Measurements from ENCODE around the gene MAB21L1.
A peak's percentile ranks its signal among the peaks of the same experiment; 100 is the strongest.

MAB21L1 gene

GRCh38 chr13:35479038-35479492, 2.6 kb upstream of the MAB21L1 start:
- no peak for DNase-seq

- DNase-seq = no peak
Observed at GRCh38 chr13:35478271-35479037, 2.0 kb upstream of the MAB21L1 start.

- no peak for DNase-seq
Observed at GRCh38 chr13:35477386-35477946, 977 bp upstream of the MAB21L1 start.

- peak; percentile 70 for DNase-seq
Observed at GRCh38 chr13:35475212-35475959, 1.1 kb downstream of the MAB21L1 start.

GRCh38 chr13:35474496-35475211, 1.8 kb downstream of the MAB21L1 start:
- DNase-seq = no peak

GRCh38 chr13:35473802-35474201, 2.7 kb downstream of the MAB21L1 start:
- no peak for DNase-seq

GRCh38 chr13:35473206-35473775, 3.2 kb downstream of the MAB21L1 start:
- DNase-seq = no peak

GRCh38 chr13:35472323-35472881, 4.1 kb downstream of the MAB21L1 start:
- DNase-seq = peak; percentile 46

GRCh38 chr13:35471706-35472322, 4.7 kb downstream of the MAB21L1 start:
- DNase-seq = peak; percentile 48

- DNase-seq = peak; percentile 86
Observed at GRCh38 chr13:35470671-35471661, 5.5 kb downstream of the MAB21L1 start.

GRCh38 chr13:35469806-35470525, 6.5 kb downstream of the MAB21L1 start:
- no peak for DNase-seq

- no peak for DNase-seq
Observed at GRCh38 chr13:35468195-35468594, 8.3 kb downstream of the MAB21L1 start.

GRCh38 chr13:35465371-35465770, 11.1 kb downstream of the MAB21L1 start:
- DNase-seq = no peak

GRCh38 chr13:35460061-35460460, 16.4 kb downstream of the MAB21L1 start:
- no peak for DNase-seq

- no peak for DNase-seq
Observed at GRCh38 chr13:35457258-35457657, 19.2 kb downstream of the MAB21L1 start.

- DNase-seq = no peak
Observed at GRCh38 chr13:35455022-35455421, 21.5 kb downstream of the MAB21L1 start.

GRCh38 chr13:35449821-35450220, 26.7 kb downstream of the MAB21L1 start:
- no peak for DNase-seq

- DNase-seq = no peak
Observed at GRCh38 chr13:35448465-35448864, 28.0 kb downstream of the MAB21L1 start.
